ENCODE measurements around the gene SNAPC5.

Gene SNAPC5

DNA sequence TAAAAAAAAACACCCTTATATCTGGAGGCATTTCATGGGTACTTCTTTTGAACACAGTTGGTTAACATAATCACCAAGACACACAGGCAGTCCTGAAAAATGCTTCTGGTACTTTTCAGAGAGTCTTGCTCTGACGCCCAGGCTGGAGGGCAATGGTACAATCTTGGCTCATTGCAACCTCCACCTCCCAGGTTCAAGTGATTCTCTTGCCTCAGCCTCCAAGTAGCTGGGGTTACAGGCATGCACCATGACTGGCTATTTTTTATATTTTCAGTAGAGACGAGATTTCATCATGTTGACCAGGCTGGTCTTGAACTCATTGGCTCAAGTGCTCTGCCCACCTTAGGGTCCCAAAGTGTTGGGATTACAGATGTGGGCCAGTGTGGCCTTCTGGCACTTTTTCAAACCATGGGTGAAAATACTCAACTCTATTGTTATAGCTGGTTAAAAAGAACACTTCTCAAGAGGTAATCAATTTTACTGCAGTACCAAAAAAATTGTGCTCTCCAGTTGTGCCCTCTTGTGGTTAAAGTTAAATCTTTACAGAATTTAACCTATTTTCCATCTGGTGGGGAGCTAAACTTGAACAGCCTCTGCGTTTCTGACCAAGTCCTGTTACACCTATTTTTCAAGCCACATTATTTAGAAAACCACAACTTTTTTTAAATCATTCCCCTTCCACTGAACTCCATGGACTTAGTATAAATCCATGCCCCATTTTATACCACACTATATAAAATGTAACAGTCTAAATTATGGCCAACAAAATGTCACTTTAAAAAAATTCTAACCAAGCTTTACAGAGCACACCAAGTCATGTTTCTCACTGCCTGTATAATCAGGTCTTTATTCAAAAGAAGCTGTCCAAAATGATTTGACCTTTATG is 1.2 kb upstream of the SNAPC5 start:
- Histone ChIP-seq H3K36me3 (ENCODE audit: insufficient read depth, low read length) (peaks cover 72% of the 10 kb centered on the region), H3K9me3 (ENCODE audit: low read depth, low read length) (no peaks in the 10 kb centered on the region), H3K9ac (ENCODE audit: insufficient read length) (no peak overlapping the region), H3K27ac (peak overlapping the region; percentile 79), H3K4me3 (no peak overlapping the region)
- TF ChIP-seq POLR2AphosphoS5 (IDR thresholded peaks at IDR 0.05; ENCODE audit: borderline replicate concordance, low read depth, low read length) = no peak
- TF ChIP-seq EZH2 (IDR thresholded peaks at IDR 0.05) = no peak
- TF ChIP-seq FOXP2 (optimal IDR thresholded peaks at IDR 0.05; ENCODE audit: control extremely low read depth, extremely low read length, insufficient read depth) = no peak
- no peak for DNase-seq (ENCODE audit: low read depth, low spot score)

DNA sequence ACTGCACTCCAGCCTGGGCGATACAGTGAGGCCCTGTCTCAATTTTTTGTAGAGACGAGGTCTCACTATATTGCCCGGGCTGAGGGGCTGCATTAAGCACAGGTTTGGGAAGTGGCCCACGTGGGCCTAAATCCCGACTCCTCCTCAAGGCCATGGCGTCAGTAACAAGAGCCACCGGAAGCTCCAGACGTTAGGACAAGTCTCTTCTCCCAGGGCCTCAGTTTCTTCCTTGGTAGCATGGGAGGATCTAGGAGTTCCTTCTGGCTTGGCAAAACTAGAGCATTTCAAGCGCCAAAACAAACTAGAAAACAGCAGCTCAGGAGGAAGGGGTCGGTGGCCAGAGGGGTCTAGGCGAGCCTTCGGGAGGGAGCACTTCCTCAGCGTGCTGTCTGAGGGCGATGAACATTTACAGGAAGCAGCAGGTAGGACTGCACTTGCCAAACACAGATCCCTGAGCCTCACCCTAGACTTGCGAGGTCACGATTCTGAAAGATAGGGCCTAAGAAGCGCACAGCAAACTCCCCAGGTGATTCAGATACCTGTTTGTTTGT is 536 bp downstream of the SNAPC5 start:
- Histone ChIP-seq H3K27ac (peak overlapping the region; percentile 81), H3K9ac (ENCODE audit: insufficient read length) (peak overlapping the region; percentile 94), H3K4me3 (peak overlapping the region; percentile 92), H3K36me3 (ENCODE audit: insufficient read depth, low read length) (peaks cover 67% of the 10 kb centered on the region), H3K9me3 (ENCODE audit: low read depth, low read length) (no peaks in the 10 kb centered on the region)
- no peak for TF ChIP-seq POLR2AphosphoS5 (IDR thresholded peaks at IDR 0.05; ENCODE audit: borderline replicate concordance, low read depth, low read length)
- TF ChIP-seq EZH2 (IDR thresholded peaks at IDR 0.05) = no peak
- TF ChIP-seq FOXP2 (optimal IDR thresholded peaks at IDR 0.05; ENCODE audit: control extremely low read depth, extremely low read length, insufficient read depth) = no peak
- DNase-seq (ENCODE audit: low read depth, low spot score) = no peak

DNA sequence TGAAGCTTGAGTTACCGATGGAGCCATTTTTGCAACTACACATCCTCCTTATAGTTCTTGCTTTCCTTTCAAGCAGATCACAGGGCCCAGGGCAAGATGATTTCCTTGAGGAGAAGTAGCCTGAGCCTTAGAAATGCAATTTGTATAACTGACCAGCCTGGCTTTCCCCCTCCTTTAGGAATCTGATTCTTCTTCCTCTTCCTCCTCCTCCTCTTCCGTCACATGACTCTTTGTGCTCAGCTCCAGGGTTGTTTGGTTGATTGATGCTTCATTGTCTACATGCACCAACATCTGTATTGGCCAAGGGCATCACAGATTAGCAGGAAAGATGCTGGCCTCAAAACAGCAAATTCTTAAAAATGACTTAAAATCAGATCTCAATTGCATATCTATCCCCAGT is 3.3 kb downstream of the SNAPC5 start:
- H3K36me3 ChIP-seq (ENCODE audit: insufficient read depth, low read length) = peaks cover 54% of the 10 kb centered on the region
- TF ChIP-seq EZH2 (IDR thresholded peaks at IDR 0.05) = no peak
- TF ChIP-seq POLR2AphosphoS5 (IDR thresholded peaks at IDR 0.05; ENCODE audit: borderline replicate concordance, low read depth, low read length) = no peak
- no peak for TF ChIP-seq FOXP2 (optimal IDR thresholded peaks at IDR 0.05; ENCODE audit: control extremely low read depth, extremely low read length, insufficient read depth)
- no peaks in the 10 kb centered on the region for H3K9me3 ChIP-seq (ENCODE audit: low read depth, low read length)
- no peak overlapping the region for H3K9ac ChIP-seq (ENCODE audit: insufficient read length)
- H3K27ac ChIP-seq = no peak overlapping the region
- no peak overlapping the region for H3K4me3 ChIP-seq
- DNase-seq (ENCODE audit: low read depth, low spot score) = no peak

DNA sequence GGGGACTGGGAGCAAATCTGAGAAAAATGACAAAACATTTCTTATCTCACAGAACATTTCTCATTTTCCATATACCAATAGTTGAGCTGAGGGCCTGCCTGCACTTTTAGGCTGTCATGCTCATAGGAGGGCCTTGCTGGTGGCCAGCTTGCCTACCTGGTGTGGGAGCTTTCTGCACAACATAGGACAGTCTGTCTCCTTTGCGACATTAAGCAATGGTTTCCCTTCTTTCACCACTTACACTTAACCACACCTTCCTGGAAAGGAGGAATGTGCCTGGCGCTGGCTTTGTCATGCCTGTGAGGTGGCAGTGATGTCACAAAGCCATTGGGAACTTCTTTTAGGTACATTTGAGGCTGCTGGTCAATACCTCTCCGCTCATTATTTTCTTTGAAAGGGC is 5.7 kb downstream of the SNAPC5 start:
- no peak for DNase-seq (ENCODE audit: low read depth, low spot score)
- no peak overlapping the region for H3K9ac ChIP-seq (ENCODE audit: insufficient read length)
- no peaks in the 10 kb centered on the region for H3K9me3 ChIP-seq (ENCODE audit: low read depth, low read length)
- TF ChIP-seq FOXP2 (optimal IDR thresholded peaks at IDR 0.05; ENCODE audit: control extremely low read depth, extremely low read length, insufficient read depth) = no peak
- no peak for TF ChIP-seq POLR2AphosphoS5 (IDR thresholded peaks at IDR 0.05; ENCODE audit: borderline replicate concordance, low read depth, low read length)
- TF ChIP-seq EZH2 (IDR thresholded peaks at IDR 0.05) = no peak
- H3K36me3 ChIP-seq (ENCODE audit: insufficient read depth, low read length) = peaks cover 39% of the 10 kb centered on the region
- no peak overlapping the region for H3K27ac ChIP-seq
- H3K4me3 ChIP-seq = no peak overlapping the region

DNA sequence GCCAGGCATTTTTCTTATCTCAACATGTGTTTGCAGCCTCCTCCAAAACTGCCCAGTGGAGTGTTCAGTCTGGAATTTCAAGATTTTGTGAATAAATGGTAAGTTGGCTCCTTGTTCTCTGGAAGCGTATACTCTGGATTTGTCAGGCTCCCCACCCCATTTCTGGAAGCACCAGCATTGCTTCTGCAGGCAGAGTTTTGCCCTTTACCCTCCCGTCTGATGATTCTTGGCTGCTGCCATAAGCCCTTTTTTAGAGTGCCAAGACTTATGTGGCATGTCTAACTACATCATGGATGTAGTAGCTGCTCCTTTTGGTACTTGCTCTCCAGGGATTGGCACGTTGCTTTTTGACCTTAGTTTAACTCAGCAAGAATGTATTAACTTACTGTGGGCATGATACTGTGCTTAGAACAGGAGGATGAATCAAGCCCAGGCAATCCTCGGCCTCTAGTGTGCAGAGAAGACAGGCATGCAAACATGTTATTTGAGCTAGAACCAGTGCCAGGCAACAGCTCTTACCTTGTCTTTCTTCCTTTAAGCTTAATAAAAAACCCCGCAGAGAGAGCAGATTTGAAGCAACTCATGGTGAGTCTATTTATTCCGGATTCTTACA is 8.3 kb downstream of the SNAPC5 start:
- TF ChIP-seq EZH2 (IDR thresholded peaks at IDR 0.05) (no peak), POLR2AphosphoS5 (IDR thresholded peaks at IDR 0.05; ENCODE audit: borderline replicate concordance, low read depth, low read length) (no peak)
- Histone ChIP-seq H3K4me3 (no peak overlapping the region), H3K9ac (ENCODE audit: insufficient read length) (no peak overlapping the region), H3K9me3 (ENCODE audit: low read depth, low read length) (no peaks in the 10 kb centered on the region), H3K27ac (0 out of 2 replicates have a peak overlapping the region, but pooled peaks have one; percentile 29), H3K36me3 (ENCODE audit: insufficient read depth, low read length) (peaks cover 32% of the 10 kb centered on the region)
- no peak for DNase-seq (ENCODE audit: low read depth, low spot score)

DNA sequence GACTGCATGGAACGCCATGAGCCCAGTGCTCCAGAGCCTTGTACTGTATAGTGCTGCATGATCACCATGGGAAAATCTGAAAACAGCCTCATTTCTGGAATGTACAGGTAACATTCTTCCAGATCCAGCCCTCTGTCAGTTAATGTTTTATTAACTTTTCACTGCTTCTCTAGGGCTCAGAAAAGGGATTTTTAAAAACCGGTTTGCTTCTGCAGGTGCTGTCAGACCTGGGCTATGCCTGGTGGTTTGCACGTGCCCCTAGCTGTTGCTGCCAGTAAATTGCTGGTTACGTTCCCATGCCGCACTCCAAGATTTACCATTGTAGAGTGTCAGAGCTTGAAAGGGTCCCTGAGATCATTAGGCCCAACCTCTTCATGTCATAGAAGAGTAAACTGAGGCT is 9.0 kb downstream of the SNAPC5 start:
- no peak overlapping the region for H3K4me3 ChIP-seq
- TF ChIP-seq POLR2AphosphoS5 (IDR thresholded peaks at IDR 0.05; ENCODE audit: borderline replicate concordance, low read depth, low read length) = no peak
- no peak for TF ChIP-seq EZH2 (IDR thresholded peaks at IDR 0.05)
- no peak for TF ChIP-seq FOXP2 (optimal IDR thresholded peaks at IDR 0.05; ENCODE audit: control extremely low read depth, extremely low read length, insufficient read depth)
- DNase-seq (ENCODE audit: low read depth, low spot score) = no peak
- no peak overlapping the region for H3K9ac ChIP-seq (ENCODE audit: insufficient read length)
- no peaks in the 10 kb centered on the region for H3K9me3 ChIP-seq (ENCODE audit: low read depth, low read length)
- H3K27ac ChIP-seq = no peak overlapping the region
- peaks cover 25% of the 10 kb centered on the region for H3K36me3 ChIP-seq (ENCODE audit: insufficient read depth, low read length)

DNA sequence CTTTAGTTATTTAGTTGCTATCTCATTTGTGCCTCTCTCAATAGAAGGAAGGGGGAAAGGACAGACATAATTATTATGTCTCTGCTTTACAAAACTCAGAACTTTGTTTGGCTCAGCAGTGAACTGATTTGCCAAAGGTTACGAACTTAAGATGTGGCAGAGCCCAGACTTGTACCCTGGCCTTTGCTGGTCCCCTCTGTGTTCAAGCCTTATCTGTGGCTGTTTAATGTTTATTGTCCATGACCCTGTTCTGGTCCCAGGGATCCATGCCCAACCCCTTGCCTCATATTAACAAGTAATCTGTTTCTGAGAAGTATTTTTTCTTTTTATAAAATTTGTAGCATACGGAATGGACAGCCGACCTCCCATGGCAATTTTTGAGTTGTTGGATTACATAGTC is 10.7 kb downstream of the SNAPC5 start:
- Histone ChIP-seq H3K9ac (ENCODE audit: insufficient read length) (no peak overlapping the region), H3K4me3 (no peak overlapping the region), H3K36me3 (ENCODE audit: insufficient read depth, low read length) (peaks cover 14% of the 10 kb centered on the region), H3K27ac (no peak overlapping the region), H3K9me3 (ENCODE audit: low read depth, low read length) (no peaks in the 10 kb centered on the region)
- TF ChIP-seq POLR2AphosphoS5 (IDR thresholded peaks at IDR 0.05; ENCODE audit: borderline replicate concordance, low read depth, low read length) (no peak), EZH2 (IDR thresholded peaks at IDR 0.05) (no peak), FOXP2 (optimal IDR thresholded peaks at IDR 0.05; ENCODE audit: control extremely low read depth, extremely low read length, insufficient read depth) (no peak)
- DNase-seq (ENCODE audit: low read depth, low spot score) = no peak

DNA sequence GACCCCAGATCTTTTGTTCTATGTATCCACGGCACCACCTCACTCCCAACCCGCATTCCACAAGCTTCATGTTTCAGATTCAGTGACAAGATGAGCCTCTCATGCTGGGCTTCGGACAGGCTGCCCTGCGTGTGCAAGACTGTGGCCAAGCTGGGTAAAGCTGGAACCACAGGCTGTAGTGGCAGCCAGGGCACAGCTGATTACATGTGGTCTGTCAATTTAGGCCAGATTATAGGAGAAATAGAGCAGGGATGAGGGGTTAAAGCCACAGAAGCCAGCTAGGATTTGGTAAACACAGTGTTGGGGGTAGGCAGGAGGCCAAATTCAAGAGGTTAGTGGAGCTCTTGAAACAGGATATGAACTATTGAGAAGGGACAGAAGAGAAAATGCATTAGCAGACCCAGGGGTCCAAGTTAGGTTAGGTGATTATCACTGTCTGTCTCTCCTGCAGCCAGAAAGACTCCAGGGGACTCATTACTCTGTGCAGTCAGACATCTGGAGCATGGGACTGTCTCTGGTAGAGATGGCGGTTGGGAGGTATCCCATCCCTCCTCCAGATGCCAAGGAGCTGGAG is 12.9 kb downstream of the SNAPC5 start:
- no peak overlapping the region for H3K4me3 ChIP-seq
- TF ChIP-seq FOXP2 (optimal IDR thresholded peaks at IDR 0.05; ENCODE audit: control extremely low read depth, extremely low read length, insufficient read depth) (no peak), POLR2AphosphoS5 (IDR thresholded peaks at IDR 0.05; ENCODE audit: borderline replicate concordance, low read depth, low read length) (no peak), EZH2 (IDR thresholded peaks at IDR 0.05) (no peak)
- no peak overlapping the region for H3K27ac ChIP-seq
- H3K9me3 ChIP-seq (ENCODE audit: low read depth, low read length) = no peaks in the 10 kb centered on the region
- peaks cover 2% of the 10 kb centered on the region; the same call in 1 of the 2 replicates for H3K36me3 ChIP-seq (ENCODE audit: insufficient read depth, low read length)
- no peak overlapping the region for H3K9ac ChIP-seq (ENCODE audit: insufficient read length)
- DNase-seq (ENCODE audit: low read depth, low spot score) = no peak
